HG03432 (cell line): ENCODE results near the gene CDH4.

Experiments
- ATAC-seq: cut with Tn5 transposase; IDR thresholded peaks from one replicate; pipeline ENCODE4 v1.9.1; 2021; ENCODE audit warnings: mild to moderate bottlenecking, moderate library complexity; ENCODE audit not compliant: unreplicated experiment

Gene CDH4

GRCh38 chr20:61543931-61544745, 292.1 kb downstream of the CDH4 start:
- ATAC-seq: no peak

GRCh38 chr20:61544910-61545889, 293.1 kb downstream of the CDH4 start:
- ATAC-seq: no peak

- no peak for ATAC-seq
These were observed 294.6 kb downstream of the CDH4 start for GRCh38 chr20:61546641-61547040.

GRCh38 chr20:61548069-61548468, 296.0 kb downstream of the CDH4 start:
- ATAC-seq: no peak

- no peak for ATAC-seq
These were observed 297.8 kb downstream of the CDH4 start for GRCh38 chr20:61549865-61550264.

- no peak for ATAC-seq
These were observed 299.3 kb downstream of the CDH4 start for GRCh38 chr20:61551401-61551800.

- ATAC-seq: no peak
These were observed 302.6 kb downstream of the CDH4 start for GRCh38 chr20:61554617-61555016.

- no peak for ATAC-seq
These were observed 303.5 kb downstream of the CDH4 start for GRCh38 chr20:61555566-61555965.

GRCh38 chr20:61556111-61556510, 304.1 kb downstream of the CDH4 start:
- no peak for ATAC-seq

- ATAC-seq: no peak
These were observed 304.6 kb downstream of the CDH4 start for GRCh38 chr20:61556673-61557072.

GRCh38 chr20:61557621-61558020, 305.6 kb downstream of the CDH4 start:
- ATAC-seq: no peak

GRCh38 chr20:61558726-61559125, 306.7 kb downstream of the CDH4 start:
- no peak for ATAC-seq

- ATAC-seq: no peak
These were observed 307.8 kb downstream of the CDH4 start for GRCh38 chr20:61559706-61560315.

GRCh38 chr20:61560361-61560853, 308.3 kb downstream of the CDH4 start:
- ATAC-seq: no peak

- no peak for ATAC-seq
These were observed 309.2 kb downstream of the CDH4 start for GRCh38 chr20:61561111-61561830.

- ATAC-seq: no peak
These were observed 310.4 kb downstream of the CDH4 start for GRCh38 chr20:61562491-61562890.

- ATAC-seq: no peak
These were observed 310.9 kb downstream of the CDH4 start for GRCh38 chr20:61562897-61563504.

GRCh38 chr20:61564628-61565027, 312.6 kb downstream of the CDH4 start:
- ATAC-seq: no peak

GRCh38 chr20:61565791-61566190, 313.7 kb downstream of the CDH4 start:
- ATAC-seq: no peak

- ATAC-seq: no peak
These were observed 314.6 kb downstream of the CDH4 start for GRCh38 chr20:61566691-61567090.
